NAMALWA (cell line): Measurements from ENCODE around the gene SPEF2.
"Not testable (repeated sequence)": the region's sequence is repeated elsewhere in the genome, so short reads cannot be mapped to it uniquely, and the experiment has no call there.

ENCODE experiments used
- DNase-seq: peaks from one replicate; pipeline ENCODE4 v3.0.0-alpha.2; 2015; ENCODE audit warnings: low spot score

The SPEF2 gene

DNA sequence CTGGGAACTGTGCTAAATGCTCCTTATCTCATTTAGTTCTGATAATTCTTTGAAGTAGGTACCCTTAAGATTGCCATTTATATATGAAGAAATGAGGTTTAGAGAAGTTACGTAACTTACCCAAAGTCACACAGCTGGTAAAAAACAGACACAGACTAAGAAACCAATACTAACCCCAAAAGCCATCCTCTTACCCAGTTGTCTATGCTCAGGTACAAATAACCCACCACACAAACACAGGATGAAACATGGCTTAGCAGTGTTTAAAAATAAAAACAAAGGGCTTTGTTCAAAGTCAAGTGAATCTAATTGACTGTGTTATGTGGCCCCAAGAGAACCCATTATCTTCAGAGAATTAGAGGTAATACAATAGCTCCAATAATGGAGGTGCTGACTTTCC lies 202.0 kb downstream of the SPEF2 start:
- no peak for DNase-seq

DNA sequence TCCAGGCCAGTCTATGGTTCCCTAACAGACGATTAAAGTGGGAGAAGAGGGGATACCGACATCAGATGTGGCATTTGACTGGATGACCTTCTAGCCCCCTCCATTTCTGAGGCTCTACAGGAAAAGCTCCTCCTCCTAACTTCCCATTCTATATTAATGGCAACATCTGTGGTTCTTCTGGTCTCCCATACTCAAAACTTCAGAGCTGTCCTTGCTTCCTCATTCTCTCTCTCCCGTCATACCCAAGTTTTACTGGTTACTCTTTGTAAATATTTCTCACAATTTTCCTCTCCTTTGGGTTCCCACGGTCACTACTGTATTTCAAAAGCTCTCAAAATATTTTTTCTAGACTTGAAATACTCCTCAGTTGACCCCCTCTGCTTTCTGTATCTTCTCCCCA lies 203.1 kb downstream of the SPEF2 start:
- no peak for DNase-seq

DNA sequence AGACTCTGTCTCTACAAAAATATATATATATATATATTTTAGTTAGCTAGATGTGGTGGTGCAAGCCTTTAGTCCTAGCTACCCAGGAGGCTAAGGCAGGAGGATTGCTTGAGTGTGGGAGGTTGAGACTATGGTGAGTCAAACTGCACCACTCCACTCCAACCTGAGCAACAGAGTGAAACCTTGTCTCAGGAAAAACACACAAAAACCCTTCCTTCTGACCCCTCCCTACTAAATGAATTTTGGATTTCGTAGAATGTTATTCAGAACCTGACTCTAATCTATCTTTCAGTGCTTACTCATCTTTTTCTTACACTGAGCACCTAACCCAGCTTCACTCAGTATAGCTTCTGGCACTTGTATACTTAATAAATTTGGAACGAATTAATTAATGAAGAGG lies 203.8 kb downstream of the SPEF2 start:
- DNase-seq = no peak

DNA sequence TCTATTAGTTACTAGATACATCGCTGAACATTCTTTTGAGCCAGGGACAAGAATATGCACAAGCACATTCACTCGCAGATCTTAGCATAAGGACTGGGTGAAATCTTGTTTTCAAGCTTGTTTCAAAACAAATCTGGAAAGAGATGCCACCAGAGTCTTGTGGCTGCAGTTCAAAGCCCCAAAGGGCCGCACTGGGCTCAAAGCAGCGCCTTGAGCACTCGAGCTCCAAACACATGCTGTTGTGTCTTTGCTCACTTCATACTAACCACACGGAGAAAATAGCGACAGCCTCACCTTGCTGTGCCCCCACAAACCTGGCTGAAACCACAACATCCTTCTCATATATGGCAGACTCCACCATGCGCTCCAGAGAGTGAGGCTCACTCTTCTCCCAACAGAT lies 204.8 kb downstream of the SPEF2 start:
- DNase-seq = no peak

DNA sequence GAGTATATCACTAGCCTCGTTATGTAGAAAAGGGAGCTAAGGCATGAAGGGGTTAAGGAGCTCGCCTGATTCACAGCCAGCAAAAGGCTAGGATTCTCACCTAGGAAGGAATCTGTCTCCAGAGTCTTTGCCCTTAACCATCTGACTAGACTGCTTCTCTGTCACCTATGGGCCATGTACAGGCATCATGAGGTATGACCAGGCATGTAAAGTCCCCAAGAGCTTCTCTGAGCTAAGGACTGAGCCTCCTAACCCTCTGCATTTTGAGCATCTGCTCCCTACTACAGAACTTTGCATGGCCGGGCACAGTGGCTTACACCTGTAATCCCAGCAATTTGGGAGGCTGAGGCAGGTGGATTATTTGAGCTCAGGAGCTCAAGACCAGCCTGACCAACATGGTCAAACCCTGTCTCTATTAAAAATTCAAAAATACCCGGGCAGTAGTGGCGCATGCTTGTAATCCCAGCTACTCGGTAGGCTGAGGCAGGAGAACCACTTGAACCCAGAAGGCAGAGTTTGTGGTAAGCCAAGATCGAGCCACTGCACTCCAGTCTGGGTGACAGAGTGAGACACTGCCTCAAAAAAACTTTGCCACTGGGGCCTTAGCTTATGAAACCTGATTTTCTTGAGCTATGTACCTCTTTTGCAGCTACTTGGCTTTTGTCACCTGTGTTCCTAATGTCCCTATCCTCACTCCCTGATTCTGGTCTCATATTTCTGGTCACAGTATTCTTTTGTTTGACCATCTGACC lies 205.9 kb downstream of the SPEF2 start:
- no peak for DNase-seq

DNA sequence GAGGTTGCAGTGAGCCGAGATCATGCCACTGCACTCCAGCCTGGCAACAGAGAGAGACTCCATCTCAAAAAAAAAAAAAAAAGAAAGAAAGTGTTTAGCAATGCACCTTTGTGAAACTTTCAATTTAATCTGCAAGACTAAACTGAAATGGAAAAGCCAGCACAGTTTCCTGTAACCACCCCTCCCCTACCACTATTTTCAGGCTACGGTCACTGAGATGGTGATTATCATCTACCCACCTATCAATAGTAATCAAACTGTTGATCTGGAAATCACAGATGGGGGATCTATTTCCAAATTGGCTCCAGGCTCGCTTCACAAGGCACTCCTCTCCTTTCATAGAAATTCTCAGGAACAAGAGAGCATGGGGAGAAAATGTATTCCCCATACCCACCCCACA lies 208.4 kb downstream of the SPEF2 start:
- DNase-seq = no peak

DNA sequence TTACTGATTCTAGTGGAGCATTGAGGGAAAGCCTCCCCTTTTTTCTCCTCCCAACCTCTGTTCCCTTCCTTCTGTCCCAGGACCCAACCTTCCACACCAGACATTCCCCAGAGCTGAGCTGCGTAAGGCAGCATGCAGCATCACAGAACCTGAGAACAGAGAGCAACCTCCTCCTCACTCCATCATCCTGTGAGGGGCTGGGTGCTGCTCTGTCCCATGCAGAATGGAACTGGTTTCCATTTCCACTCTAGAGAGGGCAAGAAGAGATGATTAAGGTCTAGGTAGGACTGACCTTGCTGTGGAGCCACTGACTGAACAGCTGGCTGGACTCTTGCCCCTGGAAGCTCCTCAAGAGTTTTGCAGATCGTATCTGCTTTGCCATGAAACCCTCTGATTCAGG lies 208.9 kb downstream of the SPEF2 start:
- DNase-seq = no peak

DNA sequence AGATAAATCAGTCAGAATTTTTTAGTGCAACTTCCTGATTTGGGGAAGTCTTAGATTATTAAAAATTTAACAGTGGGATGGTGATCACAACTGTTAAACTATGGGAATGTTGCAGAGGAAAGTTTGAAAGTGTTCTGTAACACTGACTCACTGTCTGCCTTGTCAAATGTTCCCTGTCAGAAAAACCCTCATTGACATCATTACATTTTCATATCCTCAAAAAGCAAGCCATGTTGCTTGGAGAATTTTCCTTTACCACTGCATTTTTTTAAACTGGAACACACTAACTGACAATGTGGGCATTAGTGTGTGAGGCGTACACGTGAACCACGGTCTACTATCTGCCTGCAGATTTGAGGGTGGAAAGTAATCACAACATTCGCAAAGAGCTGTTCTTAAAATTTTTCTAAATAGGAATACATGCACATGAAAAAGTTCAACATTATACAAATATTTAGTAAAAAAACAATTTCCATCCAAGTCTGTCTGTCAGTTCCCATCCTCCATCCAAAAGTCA lies 210.5 kb downstream of the SPEF2 start:
- DNase-seq = no peak

DNA sequence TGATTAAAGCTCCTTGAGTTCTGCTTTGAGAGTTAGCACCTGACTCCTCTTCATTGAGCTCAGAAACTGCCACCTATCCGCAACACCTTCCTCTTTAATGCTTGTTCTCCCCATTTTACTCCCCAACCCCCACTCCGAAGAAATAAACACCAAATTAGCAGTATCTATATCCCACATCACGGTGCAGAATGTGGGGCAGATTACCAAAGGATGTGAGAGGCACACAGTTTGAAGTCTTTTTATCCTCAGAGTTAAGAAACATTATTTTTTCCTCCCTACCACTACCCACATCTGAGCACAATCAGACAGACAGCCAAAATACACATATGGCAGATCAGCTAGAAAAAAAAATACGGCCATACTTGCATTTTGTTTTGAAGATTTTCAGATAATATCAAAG lies 212.9 kb downstream of the SPEF2 start:
- DNase-seq = no peak

DNA sequence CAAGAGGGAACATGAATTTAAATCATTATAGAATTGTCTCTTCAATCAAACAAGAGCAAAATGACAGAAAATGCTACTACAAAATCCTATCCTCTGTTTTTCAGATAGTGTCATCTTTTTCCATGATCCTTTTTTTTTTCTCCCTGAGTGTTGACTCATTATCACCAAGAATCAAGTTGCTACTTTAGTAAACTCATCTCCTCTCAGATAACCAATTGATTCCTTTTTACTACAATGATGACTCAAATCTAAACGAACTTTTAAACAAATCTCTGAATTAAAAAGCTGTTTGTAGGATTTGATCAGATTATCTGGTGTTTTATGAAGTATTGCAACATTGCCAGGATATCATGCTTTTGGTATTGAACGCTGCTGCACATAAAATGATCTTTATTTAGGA lies 215.1 kb downstream of the SPEF2 start:
- no peak for DNase-seq

DNA sequence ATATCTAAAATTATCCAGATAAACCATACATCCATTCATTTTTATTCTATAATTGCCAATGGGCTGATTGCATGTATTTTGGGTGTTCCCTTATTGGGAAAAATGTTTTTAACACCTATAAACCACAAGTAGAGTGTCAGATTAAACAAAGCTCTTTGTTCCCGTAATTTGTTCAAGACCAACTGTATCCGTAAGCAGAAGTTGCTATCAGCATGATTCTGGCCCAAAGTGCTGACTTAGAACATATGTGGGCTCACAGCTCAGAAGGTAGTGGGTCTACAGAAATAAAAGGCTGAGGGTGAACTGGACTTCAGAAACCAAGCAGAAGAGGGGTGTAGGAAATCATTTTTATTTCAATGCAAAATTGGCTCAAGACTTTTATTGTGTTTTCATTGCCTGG lies 215.6 kb downstream of the SPEF2 start:
- no peak for DNase-seq

DNA sequence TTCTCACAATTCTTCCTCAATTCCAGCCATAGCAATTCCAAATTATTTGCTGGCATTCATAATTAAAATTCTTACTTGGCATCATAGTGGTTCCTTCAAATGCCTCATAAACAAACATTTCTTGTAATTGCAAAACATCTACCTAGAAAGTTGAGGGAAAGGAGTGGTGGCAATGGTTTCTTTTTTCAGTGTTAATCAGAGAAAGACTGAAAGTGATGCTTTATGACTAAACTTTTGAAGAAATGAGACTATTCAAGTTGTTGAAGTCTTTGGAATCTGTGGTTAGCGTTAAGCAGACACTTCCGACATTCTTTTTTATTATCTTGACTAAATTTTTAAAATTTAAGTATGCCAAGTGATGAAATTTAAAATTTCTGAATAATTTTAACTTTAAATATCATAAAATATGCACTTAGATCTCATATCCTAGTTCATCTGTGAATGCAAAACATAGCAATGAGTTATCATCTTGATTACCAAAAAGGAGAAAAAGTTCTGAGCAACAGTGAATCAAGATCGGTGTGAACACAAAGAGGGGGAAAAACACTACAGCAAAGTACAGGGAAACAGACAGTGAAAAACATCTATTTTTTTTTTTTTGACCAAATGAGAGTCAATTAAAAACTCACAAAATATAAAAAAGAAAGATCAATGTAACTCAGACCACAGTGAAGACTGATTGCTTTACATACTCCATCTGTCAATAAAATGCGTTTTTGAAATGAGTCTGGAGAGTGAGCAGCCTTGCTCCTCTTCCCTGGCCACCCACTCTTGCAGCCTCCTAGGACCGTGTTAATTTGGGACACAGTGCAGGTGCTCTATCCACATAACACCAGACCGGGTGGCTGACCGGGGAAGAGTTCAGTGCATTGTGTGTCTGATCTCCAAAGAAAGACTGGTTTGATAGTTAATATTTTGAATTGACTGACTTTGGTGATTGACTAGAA lies 218.4 kb downstream of the SPEF2 start:
- DNase-seq = no peak

DNA sequence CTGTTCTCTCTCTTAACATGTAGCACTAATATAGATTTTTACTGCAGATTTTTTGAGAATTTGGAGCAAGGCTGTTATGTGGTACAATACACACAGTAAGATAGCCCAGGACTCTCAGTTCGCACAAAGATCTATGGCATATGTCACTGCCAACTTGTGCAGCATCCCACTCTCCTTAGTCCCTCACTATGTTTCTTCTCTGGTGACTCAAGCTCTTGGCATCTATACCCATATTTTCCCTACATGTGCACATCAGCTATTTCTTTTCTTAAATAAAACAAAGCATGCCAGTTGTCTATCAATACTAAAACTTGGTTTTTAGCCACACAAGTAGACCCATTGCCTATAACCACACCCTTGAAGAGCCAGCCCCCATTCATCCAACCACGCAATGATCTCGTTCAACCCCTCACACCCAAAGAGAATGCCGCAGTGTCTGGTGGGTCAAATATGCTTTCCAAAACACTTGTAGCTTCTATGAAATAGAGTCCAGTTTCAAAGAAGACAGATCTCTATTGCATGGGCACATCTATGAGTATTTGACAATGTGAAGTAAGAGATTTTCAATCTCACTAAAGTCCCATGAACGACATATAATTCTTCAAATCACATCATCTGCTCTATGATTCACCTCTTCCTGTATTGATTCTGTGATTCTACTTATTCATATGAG lies 220.8 kb downstream of the SPEF2 start:
- no peak for DNase-seq

DNA sequence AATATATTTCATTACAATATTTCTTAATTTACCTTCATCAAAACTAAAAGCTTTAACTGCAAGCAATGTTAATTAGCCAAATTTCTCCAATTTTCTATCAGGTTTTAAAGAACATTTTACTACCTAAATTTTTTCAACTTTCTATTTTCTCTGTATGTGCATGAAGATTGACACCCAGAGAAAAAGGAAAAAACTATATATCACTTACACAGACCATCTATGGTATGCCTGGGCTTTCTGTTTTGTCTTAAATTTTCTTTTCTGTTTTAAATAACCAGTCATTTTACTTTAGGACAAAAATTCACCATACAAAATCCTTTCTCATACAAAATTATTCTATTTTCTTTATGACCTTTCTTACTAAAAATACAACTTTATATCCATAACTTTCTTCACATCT lies 225.2 kb downstream of the SPEF2 start:
- no peak for DNase-seq

DNA sequence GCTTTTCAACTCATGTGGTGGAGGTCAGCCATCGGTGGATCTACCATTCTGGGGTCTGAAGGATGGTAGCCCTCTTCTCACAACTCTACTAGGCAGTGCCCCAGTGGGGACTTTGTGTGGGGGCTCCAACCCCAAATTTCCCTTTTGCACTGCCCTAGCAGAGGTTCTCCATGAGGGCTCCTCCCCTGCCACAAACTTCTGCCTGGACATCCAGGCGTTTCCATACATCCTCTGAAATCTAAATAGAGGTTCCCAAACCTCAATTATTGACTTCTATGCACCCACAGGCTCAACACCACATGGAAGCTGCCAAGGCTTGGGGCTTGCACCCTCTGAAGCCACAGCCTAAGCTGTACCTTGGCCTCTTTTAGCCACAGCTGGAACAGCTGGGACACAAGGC lies 227.8 kb downstream of the SPEF2 start:
- not testable (repeated sequence) for DNase-seq

DNA sequence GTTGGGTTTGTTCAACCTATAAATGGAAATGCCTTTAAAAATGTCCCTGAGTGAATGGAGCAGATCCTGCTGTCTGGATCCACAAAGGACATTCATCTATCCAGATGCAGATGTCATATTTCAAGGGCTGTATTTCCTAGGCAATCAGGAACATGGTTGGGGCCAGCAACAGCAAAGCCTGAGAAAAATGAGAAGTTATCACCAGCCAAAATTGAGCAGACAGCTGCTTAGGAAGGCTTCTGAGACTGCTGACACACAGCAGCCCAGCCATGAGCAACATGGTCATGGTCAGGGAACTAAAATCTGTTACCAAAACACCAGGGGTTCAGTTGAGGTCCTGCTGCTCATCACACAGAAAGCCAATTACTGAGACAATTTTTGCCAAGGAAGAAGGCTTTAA lies 229.8 kb downstream of the SPEF2 start:
- no peak for DNase-seq

DNA sequence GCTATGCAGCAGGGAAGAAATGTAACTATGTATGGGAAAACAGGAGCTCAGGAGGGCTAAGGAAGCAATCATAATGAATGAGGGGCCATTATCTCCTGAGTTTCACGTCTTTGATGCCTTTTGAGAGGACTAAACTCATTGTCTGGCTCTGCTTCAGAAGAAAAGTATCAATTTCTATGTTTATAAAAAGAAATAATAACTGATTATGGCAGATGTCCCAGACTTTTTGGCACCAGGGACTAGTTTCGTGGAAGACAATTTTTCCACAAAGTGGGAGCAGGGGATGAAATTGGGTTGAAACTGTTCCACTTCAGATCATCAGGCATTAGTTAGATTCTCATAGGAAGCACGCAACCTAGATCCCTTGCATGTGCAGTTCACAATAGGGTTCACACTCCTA lies 230.3 kb downstream of the SPEF2 start:
- DNase-seq = no peak

DNA sequence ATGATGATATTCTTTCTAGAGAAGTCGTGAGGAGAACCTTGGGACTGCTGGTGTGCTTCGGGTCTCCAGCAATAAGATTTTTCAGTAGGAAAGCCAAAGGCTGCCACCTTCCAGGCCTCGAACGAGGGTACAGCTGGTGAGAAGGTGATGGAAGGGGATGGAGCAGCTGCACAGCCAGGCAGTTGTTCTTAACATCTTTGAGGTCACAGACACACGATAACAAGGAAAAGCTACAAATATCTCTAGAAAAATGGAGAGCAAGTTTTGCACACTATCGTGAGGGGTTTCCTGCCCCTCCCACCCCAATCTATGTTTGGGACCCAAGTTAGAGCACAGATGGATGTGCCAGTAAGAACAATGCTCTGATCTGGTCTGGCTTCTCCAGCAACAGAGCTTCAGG lies 232.2 kb downstream of the SPEF2 start:
- DNase-seq = no peak

DNA sequence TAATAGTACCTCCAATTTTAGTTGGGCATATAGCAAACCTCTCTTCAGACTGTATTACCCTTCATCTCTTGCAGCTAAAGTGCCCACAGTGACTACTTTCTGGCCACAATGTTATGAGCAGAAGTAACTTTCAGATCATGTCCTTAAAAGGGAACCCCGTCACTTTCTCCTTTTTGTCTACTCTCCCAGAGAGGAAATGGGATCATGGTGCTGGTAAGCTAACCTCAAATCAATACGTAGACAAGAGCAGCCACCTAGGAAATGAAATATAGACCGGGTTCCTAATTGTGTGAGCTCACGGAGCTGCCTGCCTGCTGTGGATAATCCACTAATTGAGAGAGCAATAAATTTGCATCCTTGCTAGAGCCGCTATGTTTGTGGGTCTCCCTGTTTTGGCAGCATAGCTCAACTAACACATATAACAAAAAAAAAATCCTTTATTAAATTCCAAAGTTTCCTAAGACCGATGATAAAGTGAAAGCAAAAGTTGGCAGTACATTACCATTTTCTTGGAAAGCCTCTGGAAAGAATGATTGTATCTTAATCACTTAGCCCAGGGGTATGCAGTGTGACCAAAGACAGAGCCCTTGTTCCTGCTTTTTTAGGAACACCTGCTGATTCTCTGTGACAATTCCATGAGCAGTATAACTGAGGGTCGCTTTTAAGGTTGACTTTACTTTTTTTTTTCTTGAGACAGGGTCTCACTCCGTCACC lies 233.5 kb downstream of the SPEF2 start:
- DNase-seq = no peak

DNA sequence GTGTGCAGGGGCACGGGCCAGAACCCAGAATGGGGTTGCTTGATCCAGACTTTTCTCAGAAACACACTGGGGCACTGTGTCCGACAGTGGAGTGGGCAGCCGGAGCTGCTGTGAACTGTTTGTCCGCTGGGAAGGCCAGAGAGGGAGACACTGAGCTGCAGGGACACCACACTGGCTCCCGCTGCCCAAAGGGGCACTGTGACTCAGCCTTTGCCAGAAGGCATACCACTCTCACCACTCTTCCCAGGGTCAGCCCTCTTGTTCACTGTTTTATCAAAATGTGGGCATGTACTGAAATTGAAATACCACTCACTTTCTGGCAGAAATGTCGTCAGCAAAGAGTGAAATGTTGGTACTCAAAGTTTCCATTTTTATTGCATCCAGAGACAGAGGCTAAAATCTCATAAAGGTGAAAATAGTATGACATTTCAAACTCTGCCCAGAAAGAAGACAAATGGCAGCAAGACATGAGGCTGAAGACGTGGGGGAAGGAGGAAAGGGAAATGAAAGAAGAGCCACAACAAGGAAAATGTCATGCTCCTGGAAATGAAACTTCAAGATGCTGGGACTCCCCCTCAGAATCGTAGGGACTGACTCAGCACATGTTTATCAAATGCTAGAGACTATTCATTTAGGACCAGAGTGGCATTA lies 234.5 kb downstream of the SPEF2 start:
- DNase-seq = no peak

DNA sequence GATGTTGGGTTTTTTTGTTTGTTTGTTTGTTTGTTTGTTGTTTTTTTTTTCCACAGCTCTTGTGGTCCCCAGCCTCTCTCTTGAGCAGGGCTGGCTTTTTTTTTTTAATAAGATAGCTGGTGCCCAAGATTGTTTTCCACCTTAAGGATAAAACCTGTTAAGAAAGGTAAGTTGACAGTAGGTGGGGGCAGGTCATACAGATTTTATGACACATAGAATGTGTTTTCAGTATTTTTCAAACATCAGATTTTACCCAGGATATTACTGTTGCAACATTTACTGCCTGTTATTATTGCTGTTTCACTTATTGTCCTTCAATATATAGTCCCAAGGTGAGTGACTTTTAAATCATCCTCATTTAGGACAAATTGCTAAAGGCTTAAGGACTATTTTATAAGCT lies 235.1 kb downstream of the SPEF2 start:
- no peak for DNase-seq
